ENCODE data around the gene AARS2.

AARS2 gene

DNA sequence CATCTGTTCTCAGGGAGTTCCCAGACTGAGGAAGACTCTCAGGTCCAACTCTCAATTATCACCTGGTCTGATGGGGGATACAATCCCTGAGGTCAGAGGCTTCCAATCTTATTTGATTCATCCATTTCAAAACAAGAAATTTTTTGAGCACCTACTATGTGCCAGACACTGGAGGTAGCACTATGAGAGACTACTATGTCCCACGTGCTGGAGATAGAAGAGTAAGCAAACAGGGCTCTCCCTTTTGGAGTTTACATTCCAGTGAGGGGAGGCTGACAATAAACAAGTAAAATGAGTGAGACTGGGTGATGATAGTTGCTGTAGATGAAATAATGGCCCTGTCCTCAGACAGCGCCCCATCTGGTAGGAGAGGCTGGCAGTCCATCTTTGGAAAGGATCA lies 26.4 kb downstream of the AARS2 start:
- TF ChIP-seq, protein P1, sequence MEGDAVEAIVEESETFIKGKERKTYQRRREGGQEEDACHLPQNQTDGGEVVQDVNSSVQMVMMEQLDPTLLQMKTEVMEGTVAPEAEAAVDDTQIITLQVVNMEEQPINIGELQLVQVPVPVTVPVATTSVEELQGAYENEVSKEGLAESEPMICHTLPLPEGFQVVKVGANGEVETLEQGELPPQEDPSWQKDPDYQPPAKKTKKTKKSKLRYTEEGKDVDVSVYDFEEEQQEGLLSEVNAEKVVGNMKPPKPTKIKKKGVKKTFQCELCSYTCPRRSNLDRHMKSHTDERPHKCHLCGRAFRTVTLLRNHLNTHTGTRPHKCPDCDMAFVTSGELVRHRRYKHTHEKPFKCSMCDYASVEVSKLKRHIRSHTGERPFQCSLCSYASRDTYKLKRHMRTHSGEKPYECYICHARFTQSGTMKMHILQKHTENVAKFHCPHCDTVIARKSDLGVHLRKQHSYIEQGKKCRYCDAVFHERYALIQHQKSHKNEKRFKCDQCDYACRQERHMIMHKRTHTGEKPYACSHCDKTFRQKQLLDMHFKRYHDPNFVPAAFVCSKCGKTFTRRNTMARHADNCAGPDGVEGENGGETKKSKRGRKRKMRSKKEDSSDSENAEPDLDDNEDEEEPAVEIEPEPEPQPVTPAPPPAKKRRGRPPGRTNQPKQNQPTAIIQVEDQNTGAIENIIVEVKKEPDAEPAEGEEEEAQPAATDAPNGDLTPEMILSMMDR (IDR thresholded peaks at IDR 0.05; ENCODE audit: borderline replicate concordance, control extremely low read depth, extremely low read depth, insufficient read depth, missing control alignments): no peak
- in situ Hi-C loops (cut with MboI; ENCODE audit: low sequenced_read_pairs, unreplicated experiment): no loop called here
- DNase-seq (ENCODE audit: low spot score): no peak

DNA sequence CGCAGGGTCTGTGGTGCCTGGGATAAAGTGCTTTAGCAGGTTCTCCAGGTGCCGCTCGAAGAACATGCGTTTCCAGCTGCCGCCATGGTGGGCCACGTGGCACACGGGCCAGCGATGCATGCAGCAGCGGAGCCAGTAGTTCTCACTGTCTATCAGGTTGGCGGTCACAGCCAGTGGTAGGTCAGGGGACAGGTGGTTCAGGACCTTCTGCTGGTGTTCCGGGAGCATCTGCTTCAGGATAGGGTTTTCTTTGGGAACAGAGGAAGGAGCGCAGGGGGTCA lies 26.9 kb downstream of the AARS2 start:
- TF ChIP-seq, protein P1 (IDR thresholded peaks at IDR 0.05; ENCODE audit: borderline replicate concordance, control extremely low read depth, extremely low read depth, insufficient read depth, missing control alignments): no peak
- DNase-seq (ENCODE audit: low spot score): no peak
- in situ Hi-C loops (cut with MboI; ENCODE audit: low sequenced_read_pairs, unreplicated experiment): no loop called here

DNA sequence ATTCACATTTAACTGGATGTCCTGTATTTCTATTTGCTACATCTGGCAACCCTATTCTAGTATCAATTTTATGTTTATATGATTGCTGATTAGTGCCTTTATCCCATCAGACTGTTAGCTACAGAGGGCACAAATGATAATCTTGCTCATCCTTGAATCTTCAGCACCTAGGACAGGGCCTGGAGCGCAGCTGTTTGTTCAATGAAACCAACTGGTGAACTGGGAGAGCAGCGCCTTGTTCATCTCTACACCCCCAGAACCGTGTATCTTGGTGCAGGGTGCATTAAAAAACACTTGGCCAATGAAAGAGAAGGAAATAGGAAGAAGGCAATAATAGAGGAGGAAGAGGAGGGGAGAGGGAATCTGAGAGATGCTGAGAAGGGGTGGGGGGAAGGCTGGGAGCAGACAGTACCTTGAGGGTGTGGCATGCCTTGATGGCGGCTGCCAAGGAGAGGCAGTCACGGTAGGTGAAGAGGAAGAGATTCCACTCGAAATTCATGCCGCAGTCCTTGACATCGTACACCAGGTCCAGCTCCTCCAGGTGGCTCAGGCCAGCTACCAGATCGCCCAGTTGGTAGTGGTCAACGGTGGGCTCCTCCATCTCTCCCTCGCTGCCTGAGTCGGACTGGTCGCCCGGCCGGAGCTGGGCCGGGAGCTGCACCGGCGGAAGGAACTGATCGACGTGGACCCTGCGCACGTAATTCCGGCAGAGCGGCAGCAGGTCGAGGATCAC lies 27.4 kb downstream of the AARS2 start:
- TF ChIP-seq, protein P1 (IDR thresholded peaks at IDR 0.05; ENCODE audit: borderline replicate concordance, control extremely low read depth, extremely low read depth, insufficient read depth, missing control alignments): no peak
- in situ Hi-C loops (cut with MboI; ENCODE audit: low sequenced_read_pairs, unreplicated experiment): no loop called here
- DNase-seq (ENCODE audit: low spot score): no peak

DNA sequence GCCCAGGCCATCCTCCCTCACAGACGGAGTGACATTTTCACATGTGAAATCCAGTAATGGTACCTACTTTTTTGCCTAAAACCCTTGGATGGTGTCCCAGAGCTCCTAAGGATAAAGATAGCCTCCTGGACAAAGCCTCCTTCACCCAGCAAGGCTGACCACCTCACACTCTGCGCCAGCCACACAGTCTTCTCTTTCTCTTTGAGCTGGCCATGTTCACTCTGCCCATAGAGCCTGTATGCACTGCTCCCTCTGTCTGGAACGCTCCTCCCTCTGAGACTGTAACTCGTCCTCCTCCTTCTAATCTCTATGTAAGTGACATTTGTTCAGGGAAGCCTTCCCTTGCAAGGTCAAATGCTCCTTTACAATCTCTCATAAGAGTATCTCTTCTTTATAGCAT lies 28.3 kb downstream of the AARS2 start:
- TF ChIP-seq, protein P1 (IDR thresholded peaks at IDR 0.05; ENCODE audit: borderline replicate concordance, control extremely low read depth, extremely low read depth, insufficient read depth, missing control alignments): no peak
- in situ Hi-C loops (cut with MboI; ENCODE audit: low sequenced_read_pairs, unreplicated experiment): no loop called here

DNA sequence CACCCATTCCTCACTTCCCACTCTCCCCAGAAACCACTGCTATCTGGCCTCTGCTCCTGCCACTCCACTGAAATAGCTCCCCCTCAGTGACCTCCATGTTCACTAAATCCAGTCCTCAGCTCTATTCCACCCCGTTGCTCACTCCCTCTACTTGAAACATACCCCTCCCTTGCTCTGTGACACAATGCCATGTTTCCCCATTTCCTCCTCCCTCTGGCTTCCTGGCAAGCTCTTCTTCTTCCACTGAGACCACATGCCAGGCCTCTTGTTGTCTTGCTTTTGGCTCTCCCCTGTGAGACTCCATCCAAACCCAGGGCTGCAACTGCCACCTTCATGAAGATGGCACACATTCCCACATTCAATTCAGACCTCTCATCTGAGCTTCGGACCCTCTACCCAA lies 29.0 kb downstream of the AARS2 start:
- DNase-seq (ENCODE audit: low spot score): no peak
- in situ Hi-C loops (cut with MboI; ENCODE audit: low sequenced_read_pairs, unreplicated experiment): no loop called here
- TF ChIP-seq, protein P1 (IDR thresholded peaks at IDR 0.05; ENCODE audit: borderline replicate concordance, control extremely low read depth, extremely low read depth, insufficient read depth, missing control alignments): no peak

More for the DNA sequence above, 28.3 kb downstream of the AARS2 start:
- DNase-seq (ENCODE audit: low spot score): no peak

DNA sequence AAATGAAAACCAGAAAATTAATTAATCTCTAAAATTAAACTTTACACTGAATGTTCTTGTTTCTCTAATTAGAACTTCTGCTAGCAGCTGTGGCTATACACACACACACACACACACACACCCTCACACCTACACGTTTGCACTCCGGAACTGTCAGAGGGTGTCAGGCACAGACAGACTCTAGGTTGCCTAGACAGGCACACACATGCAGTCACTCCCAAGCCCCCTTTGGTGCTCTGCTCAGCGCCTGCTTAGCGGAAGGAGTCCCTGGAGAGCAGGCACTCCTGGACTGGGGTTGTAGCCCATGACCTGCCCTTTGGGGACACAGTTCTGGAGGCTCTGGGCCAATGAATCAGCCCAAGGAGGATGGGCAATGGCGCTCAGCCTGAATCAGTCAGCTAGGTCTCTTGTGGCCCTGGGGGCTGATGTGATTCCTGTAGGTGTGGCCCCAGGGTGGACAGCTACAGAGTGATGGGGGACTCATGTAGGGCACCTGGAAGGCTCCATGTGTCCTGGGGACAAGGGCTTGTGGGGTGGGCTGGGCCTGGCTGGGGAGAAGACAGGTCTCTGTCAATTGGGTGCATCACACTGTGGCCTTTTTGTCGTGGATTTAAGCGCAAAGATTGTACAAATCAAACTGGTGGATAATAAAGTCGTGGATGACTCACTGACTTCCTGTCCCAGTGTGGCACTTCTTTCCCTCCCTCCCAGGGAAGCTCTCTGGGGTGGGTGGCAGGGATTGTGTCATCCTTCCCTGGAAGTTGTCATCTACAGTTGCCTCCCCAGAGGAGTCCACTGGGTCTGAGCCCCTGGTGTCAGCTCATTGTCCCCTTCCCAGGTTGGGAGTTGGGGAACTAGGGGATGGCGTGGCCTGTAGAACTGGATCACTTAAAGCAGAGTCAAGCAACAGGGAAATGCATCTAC lies 34.1 kb downstream of the AARS2 start:
- no peak for DNase-seq (ENCODE audit: low spot score)
- TF ChIP-seq, protein P1 (IDR thresholded peaks at IDR 0.05; ENCODE audit: borderline replicate concordance, control extremely low read depth, extremely low read depth, insufficient read depth, missing control alignments): no peak
- in situ Hi-C loops (cut with MboI; ENCODE audit: low sequenced_read_pairs, unreplicated experiment): no loop called here
